Tibial nerve (tissue), 4 donors: ENCODE results near the gene KCMF1. TPM values are rescaled to one million over a fixed set of nuclear protein-coding genes. Genes with fewer than 3 reads are reported as not detected.

Source experiments
- DNase-seq, 2 donors: peaks; one replicate each; pipeline ENCODE4 v3.0.0-alpha.2; 2019; ENCODE audit warnings: low spot score in 2 of 2
- H3K27ac ChIP-seq, 4 donors: fragments of 200-600 bp; sonication (generic) in 3 of 4; one replicate each; pipeline ENCODE4 v1.5.1; 2017 to 2019; ENCODE audit warnings: mild to moderate bottlenecking in 1 of 4
- H3K27me3 ChIP-seq, 2 donors: fragments of 200-600 bp; sonication (generic) in 1 of 2; one replicate each; pipeline versions ENCODE4 v1.5.1 to v1.6.0; 2017 to 2019
- H3K36me3 ChIP-seq, 3 donors: fragments of 200-600 bp; sonication (generic); one replicate each; pipeline ENCODE4 v1.5.1; 2018 to 2019
- H3K4me1 ChIP-seq, 4 donors: fragments of 200-600 bp; sonication (generic) in 3 of 4; one replicate each; pipeline ENCODE4 v1.5.1; 2017 to 2019
- H3K4me3 ChIP-seq, 4 donors: fragments of 200-600 bp; sonication (generic) in 3 of 4; one replicate each; pipeline ENCODE4 v1.5.1; 2017 to 2019; ENCODE audit warnings: mild to moderate bottlenecking in 1 of 4, moderate library complexity in 1 of 4
- H3K9me3 ChIP-seq, 4 donors: fragments of 200-600 bp; sonication (generic) in 3 of 4; one replicate each; pipeline ENCODE4 v1.5.1; 2017 to 2019
- CTCF ChIP-seq, 5 experiments: fragments of 200-600 bp in 3 of 5; fragments of 450-650 bp in 2 of 5; sonication (generic) in 3 of 5; IDR thresholded peaks; one replicate each; pipeline ENCODE4 v1.5.1; 2016 to 2019; ENCODE audit warnings: antibody characterized with exemption in 5 of 5, mild to moderate bottlenecking in 3 of 5, moderate library complexity in 2 of 5
- EP300 ChIP-seq, 2 donors: sonication (generic); formaldehyde crosslinking; IDR thresholded peaks; one replicate each; pipeline ENCODE4 v1.6.1; 2017; ENCODE audit warnings: antibody characterized with exemption in 2 of 2, mild to moderate bottlenecking in 1 of 2
- POLR2A ChIP-seq, 2 donors: fragments of 450-650 bp; IDR thresholded peaks; one replicate each; pipeline ENCODE4 v1.6.1; 2017; ENCODE audit warnings: antibody characterized with exemption in 2 of 2, mild to moderate bottlenecking in 2 of 2, moderate library complexity in 2 of 2
- WGBS, 2 donors: methylation state at CpG; one replicate each; pipeline ENCODE4 v1.1.5; 2018; 5-methylcytosine and 5-hydroxymethylcytosine counted together
- total RNA-seq, 4 donors: library from RNA; depleted of rRNA; stranded (reverse); fragments of >200 nt; gene quantifications; one replicate each; pipeline ENCODE4 v1.1.0, GENCODE V29; 2016

KCMF1 gene
- total RNA-seq, 4 donors from 2014 or later = 22.9 to 35.1 (median 29.7) TPM

DNA sequence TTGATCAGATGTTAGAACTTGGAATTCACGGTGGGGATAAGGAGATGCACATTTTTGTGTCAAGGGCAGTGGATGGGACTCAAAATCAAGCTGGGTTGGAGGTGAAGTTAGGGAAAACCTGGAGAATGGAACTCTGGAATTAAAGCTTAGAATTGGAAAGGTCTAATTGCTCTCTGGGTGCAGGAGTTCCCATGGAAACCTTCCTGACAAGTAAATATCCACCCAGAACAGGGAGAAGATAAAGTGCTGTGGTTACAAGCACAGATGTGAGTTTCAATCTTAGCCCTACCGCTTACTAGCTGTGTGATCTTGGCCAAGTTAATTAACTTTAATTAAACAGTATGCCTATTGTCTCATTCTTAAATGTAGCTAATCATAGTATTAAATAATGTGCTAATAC, 90.9 kb downstream of the KCMF1 start:
- no peaks in the 10 kb centered on the region for H3K9me3 ChIP-seq
- no peaks in the 10 kb centered on the region for H3K36me3 ChIP-seq
- DNase-seq = no peak
- TF ChIP-seq EP300 (IDR thresholded peaks at IDR 0.05) (no peak), CTCF (IDR thresholded peaks at IDR 0.05) (no peak), POLR2A (IDR thresholded peaks at IDR 0.05) (no peak)
- peaks cover 0 to 6% (median 0%) of the 10 kb centered on the region in 4 donors for H3K4me1 ChIP-seq
- H3K4me3 ChIP-seq = no peak overlapping the region
- WGBS, 2 donors = 71 to 74% methylated on average over 2 of the region's 2 CpGs
- H3K27me3 ChIP-seq = peaks cover 0 to 14% of the 10 kb centered on the region in 2 donors
- no peak overlapping the region for H3K27ac ChIP-seq

DNA sequence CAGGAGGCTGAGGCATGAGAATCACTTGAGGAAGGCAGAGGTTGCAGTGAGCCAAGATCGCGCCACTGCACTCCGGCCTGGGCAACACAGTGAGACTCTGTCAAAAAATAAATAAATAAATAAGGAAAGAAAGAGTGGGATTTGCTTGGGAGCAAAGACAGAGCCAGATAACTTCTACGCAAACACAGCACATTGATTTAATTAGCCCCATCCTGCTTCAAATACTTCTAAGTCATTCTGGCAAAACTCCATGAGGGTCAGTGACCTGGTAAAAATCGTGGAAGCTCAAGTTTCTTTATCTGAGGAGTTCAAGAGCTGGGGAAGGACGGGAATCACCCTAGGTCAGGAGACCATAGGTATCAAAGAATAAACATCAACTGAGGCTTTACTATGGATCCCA, 91.6 kb downstream of the KCMF1 start:
- Histone ChIP-seq H3K4me1 (peaks cover 0 to 10% (median 0%) of the 10 kb centered on the region in 4 donors), H3K27ac (no peak overlapping the region), H3K36me3 (no peaks in the 10 kb centered on the region), H3K9me3 (no peaks in the 10 kb centered on the region), H3K4me3 (no peak overlapping the region), H3K27me3 (peaks cover 0 to 14% of the 10 kb centered on the region in 2 donors)
- no peak for TF ChIP-seq CTCF (IDR thresholded peaks at IDR 0.05)
- TF ChIP-seq EP300 (IDR thresholded peaks at IDR 0.05) = no peak
- no peak for TF ChIP-seq POLR2A (IDR thresholded peaks at IDR 0.05)
- WGBS, 2 donors = 58 to 64% methylated on average over 6 of the region's 6 CpGs
- no peak for DNase-seq

DNA sequence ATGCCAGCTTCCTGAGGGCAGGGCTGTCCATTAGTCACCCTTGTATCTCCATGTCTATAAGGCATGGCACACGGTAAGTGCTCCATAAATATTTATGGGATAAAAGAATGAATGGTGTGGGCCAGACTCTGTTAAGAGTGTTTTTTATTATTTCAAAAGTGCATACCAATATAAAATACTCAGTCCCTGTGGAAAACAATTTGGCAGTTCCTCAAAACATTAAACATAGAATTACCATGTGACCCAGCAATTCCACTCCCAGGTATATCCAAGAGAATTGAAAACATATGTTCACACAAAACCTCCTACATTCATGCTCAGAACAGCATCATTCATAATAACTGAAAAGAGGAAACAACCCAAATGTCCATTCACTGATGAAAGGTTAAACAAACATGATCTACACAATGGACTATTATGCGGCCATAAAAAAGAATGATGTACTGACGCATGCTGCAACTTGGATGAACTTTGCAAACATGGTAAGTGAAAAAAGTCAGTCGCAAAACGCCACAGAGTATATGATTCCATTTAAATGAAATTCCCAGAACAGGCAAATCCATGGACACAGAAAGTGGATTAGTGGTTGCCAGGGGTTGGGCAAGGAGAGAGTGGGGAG, 93.1 kb downstream of the KCMF1 start:
- Histone ChIP-seq H3K27ac (no peak overlapping the region), H3K4me1 (peaks cover 0 to 4% (median 0%) of the 10 kb centered on the region in 4 donors), H3K4me3 (no peak overlapping the region), H3K36me3 (no peaks in the 10 kb centered on the region), H3K27me3 (peaks cover 0 to 14% of the 10 kb centered on the region in 2 donors), H3K9me3 (no peaks in the 10 kb centered on the region)
- TF ChIP-seq POLR2A (IDR thresholded peaks at IDR 0.05) (no peak), EP300 (IDR thresholded peaks at IDR 0.05) (no peak), CTCF (IDR thresholded peaks at IDR 0.05) (no peak)
- no peak for DNase-seq
- WGBS, 2 donors = 37 to 43% methylated on average over 5 of the region's 5 CpGs

DNA sequence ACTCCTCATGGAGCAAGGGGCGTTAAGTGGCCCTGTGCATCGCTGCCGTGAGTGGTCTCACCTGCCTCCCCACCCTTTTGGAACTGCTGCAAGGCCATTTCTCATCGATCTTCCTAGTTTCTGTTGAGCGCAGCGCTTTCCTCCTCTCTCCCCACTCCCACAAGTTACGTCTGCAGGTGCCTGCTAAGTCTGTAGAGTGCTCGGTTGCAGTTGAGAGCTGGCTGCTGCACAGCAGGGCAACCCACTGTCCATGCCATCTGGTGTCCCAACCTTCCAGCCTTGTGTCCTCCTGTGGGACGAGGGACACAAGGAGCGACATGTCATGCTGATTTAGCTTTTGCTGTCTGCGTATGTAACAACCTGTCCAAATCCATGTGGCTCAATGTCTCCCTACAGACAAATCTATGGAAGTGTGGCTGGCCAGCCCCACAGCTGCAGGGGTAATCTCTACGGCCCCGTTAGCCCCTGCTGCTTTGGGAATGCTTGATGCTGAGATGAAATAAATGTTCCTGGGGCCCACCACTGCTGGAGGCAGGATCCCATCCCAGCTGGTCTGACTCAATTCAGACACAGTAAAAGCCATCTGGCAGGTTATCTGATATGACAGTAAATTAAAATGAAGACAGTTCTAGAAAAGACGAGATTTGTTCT, 94.1 kb downstream of the KCMF1 start:
- WGBS, 2 donors = 71 to 73% methylated on average over 14 of the region's 14 CpGs
- no peaks in the 10 kb centered on the region for H3K36me3 ChIP-seq
- no peak for TF ChIP-seq EP300 (IDR thresholded peaks at IDR 0.05)
- no peak for TF ChIP-seq POLR2A (IDR thresholded peaks at IDR 0.05)
- no peak for TF ChIP-seq CTCF (IDR thresholded peaks at IDR 0.05)
- H3K4me3 ChIP-seq = no peak overlapping the region
- no peak overlapping the region for H3K27ac ChIP-seq
- peaks cover 0 to 4% (median 0%) of the 10 kb centered on the region in 4 donors for H3K4me1 ChIP-seq
- DNase-seq = no peak
- peaks cover 0 to 14% of the 10 kb centered on the region in 2 donors for H3K27me3 ChIP-seq
- H3K9me3 ChIP-seq = no peaks in the 10 kb centered on the region

- WGBS, 2 donors = 73 to 75% methylated on average over 9 to 10 of the region's 11 CpGs
- TF ChIP-seq POLR2A (IDR thresholded peaks at IDR 0.05) = no peak
- no peak for TF ChIP-seq EP300 (IDR thresholded peaks at IDR 0.05)
- no peak for TF ChIP-seq CTCF (IDR thresholded peaks at IDR 0.05)
- H3K4me3 ChIP-seq = no peak overlapping the region
- H3K27ac ChIP-seq = no peak overlapping the region
- peaks cover 0 to 14% of the 10 kb centered on the region in 2 donors for H3K27me3 ChIP-seq
- H3K4me1 ChIP-seq = peaks cover 0 to 4% (median 0%) of the 10 kb centered on the region in 4 donors
- DNase-seq = no peak
- H3K9me3 ChIP-seq = no peaks in the 10 kb centered on the region
- H3K36me3 ChIP-seq = no peaks in the 10 kb centered on the region
These were observed 95.2 kb downstream of the KCMF1 start for GRCh38 chr2:85066006-85066740.
